Keratinocyte (primary cell): ENCODE measurements around the gene HSF5. TPM values are rescaled to one million over a fixed set of nuclear protein-coding genes. Genes with fewer than 3 reads are reported as not detected.

Source experiments
- DNase-seq: peaks from one replicate; pipeline ENCODE4 v3.0.0-alpha.2; 2011; ENCODE audit warnings: low read depth, missing footprints, low spot score
- FAIRE-seq: peaks from 2 replicates; lab custom pipeline; 2011; peaks lifted over from hg19 to GRCh38; lab: Jason Lieb, UNC
- H2AFZ ChIP-seq: 2 replicates; pipeline ENCODE4 v1.6.0; 2012; ENCODE audit warnings: low read length, control low read depth, inconsistent platforms; ENCODE audit not compliant: control insufficient read depth
- H3K27ac ChIP-seq: 2 replicates; pipeline ENCODE4 v1.5.1; 2011; ENCODE audit warnings: low read length; ENCODE audit not compliant: control insufficient read depth, insufficient read depth
- H3K27me3 ChIP-seq: 3 replicates; pipeline ENCODE4 v1.6.0; 2011; ENCODE audit warnings: low read length; ENCODE audit not compliant: control insufficient read depth, insufficient read depth; ENCODE audit errors: extremely low read depth
- H3K36me3 ChIP-seq, 2 experiments: 2 replicates in 1 of 2; 3 replicates in 1 of 2; pipeline ENCODE4 v1.5.1; 2011; ENCODE audit warnings: low read length in 2 of 2, mild to moderate bottlenecking in 1 of 2; ENCODE audit not compliant: control insufficient read depth in 2 of 2, insufficient read depth in 2 of 2; ENCODE audit errors: extremely low read depth in 1 of 2
- H3K4me1 ChIP-seq: 3 replicates; pipeline ENCODE4 v1.5.1; 2011; ENCODE audit warnings: low read length; ENCODE audit not compliant: control insufficient read depth, insufficient read depth; ENCODE audit errors: extremely low read depth
- H3K4me2 ChIP-seq: 3 replicates; pipeline ENCODE4 v1.6.0; 2011; ENCODE audit warnings: low read depth, low read length; ENCODE audit not compliant: control insufficient read depth, insufficient read depth; ENCODE audit errors: extremely low read depth
- H3K4me3 ChIP-seq, 3 experiments: fragments of 200-600 bp in 1 of 3; sonication (generic) in 1 of 3; 2 replicates in 2 of 3; 3 replicates in 1 of 3; pipeline ENCODE4 v1.5.1; 2011 to 2016; ENCODE audit warnings: low read length in 3 of 3, mild to moderate bottlenecking in 3 of 3, control low read depth in 2 of 3, inconsistent platforms in 1 of 3, low read depth in 1 of 3, mixed read lengths in 1 of 3, mixed run types in 1 of 3, moderate library complexity in 1 of 3; ENCODE audit not compliant: control insufficient read depth in 2 of 3, insufficient read depth in 2 of 3; ENCODE audit errors: extremely low read depth in 1 of 3
- H3K79me2 ChIP-seq: 2 replicates; pipeline ENCODE4 v1.6.0; 2012; ENCODE audit warnings: low read length; ENCODE audit not compliant: control insufficient read depth, insufficient read depth
- H3K9ac ChIP-seq: 3 replicates; pipeline ENCODE4 v1.6.0; 2011; ENCODE audit warnings: low read length; ENCODE audit not compliant: control insufficient read depth, insufficient read depth; ENCODE audit errors: extremely low read depth
- H3K9me1 ChIP-seq: 3 replicates; pipeline ENCODE4 v1.6.0; 2011; ENCODE audit warnings: low read length; ENCODE audit not compliant: control insufficient read depth, insufficient read depth; ENCODE audit errors: extremely low read depth
- H3K9me3 ChIP-seq: 2 replicates; pipeline ENCODE4 v1.5.1; 2012; ENCODE audit warnings: low read depth, low read length; ENCODE audit not compliant: control insufficient read depth
- H4K20me1 ChIP-seq: 3 replicates; pipeline ENCODE4 v1.6.0; 2011; ENCODE audit warnings: low read length; ENCODE audit not compliant: control insufficient read depth, insufficient read depth; ENCODE audit errors: extremely low read depth
- EZH2 ChIP-seq: IDR thresholded peaks from one replicate; pipeline ENCODE4 v1.6.1; 2012; ENCODE audit warnings: inconsistent platforms, mild to moderate bottlenecking, low read length, moderate library complexity
- dilution Hi-C: fragments of 300-500 bp; cut with MboI; formaldehyde crosslinking; loops from one replicate; pipeline ENCODE4 v1.7.0; 2020; ENCODE audit warnings: low sequenced_read_pairs; ENCODE audit not compliant: extremely low pct_ligation_motif_present
- polyA plus RNA-seq, 5 experiments: library from polyadenylated mRNA; depleted of rRNA in 3 of 5; stranded (reverse) in 3 of 5; stranded (forward) in 1 of 5; unstranded in 1 of 5; fragments of >200 nt; gene quantifications; 1 replicate in 1 of 5; 2 replicates in 3 of 5; 3 replicates in 1 of 5; pipeline versions ENCODE4 v1.2.1 to v1.2.3, GENCODE V29; 2011 to 2012; ENCODE audit warnings: missing spikeins in 2 of 5, low read depth in 1 of 5, low replicate concordance in 1 of 5
- TF ChIP-seq, protein P1 (sequence below), 3 experiments: IDR thresholded peaks in 1 of 3; conservative IDR thresholded peaks in 1 of 3; optimal IDR thresholded peaks in 1 of 3; 2 replicates in 2 of 3; 3 replicates in 1 of 3; pipeline versions ENCODE3 to v1.5.1; 2011; ENCODE audit warnings: low read length in 3 of 3, mild to moderate bottlenecking in 3 of 3, moderate library complexity in 2 of 3, control low read depth in 1 of 3, inconsistent platforms in 1 of 3; ENCODE audit not compliant: insufficient read depth in 2 of 3; ENCODE audit errors: extremely low read depth in 1 of 3

Gene HSF5
- polyA plus RNA-seq, 1 donor (not counting 4 experiments of a cell fraction or from before 2014, with no cell fraction given), result 0.01 TPM

DNA sequence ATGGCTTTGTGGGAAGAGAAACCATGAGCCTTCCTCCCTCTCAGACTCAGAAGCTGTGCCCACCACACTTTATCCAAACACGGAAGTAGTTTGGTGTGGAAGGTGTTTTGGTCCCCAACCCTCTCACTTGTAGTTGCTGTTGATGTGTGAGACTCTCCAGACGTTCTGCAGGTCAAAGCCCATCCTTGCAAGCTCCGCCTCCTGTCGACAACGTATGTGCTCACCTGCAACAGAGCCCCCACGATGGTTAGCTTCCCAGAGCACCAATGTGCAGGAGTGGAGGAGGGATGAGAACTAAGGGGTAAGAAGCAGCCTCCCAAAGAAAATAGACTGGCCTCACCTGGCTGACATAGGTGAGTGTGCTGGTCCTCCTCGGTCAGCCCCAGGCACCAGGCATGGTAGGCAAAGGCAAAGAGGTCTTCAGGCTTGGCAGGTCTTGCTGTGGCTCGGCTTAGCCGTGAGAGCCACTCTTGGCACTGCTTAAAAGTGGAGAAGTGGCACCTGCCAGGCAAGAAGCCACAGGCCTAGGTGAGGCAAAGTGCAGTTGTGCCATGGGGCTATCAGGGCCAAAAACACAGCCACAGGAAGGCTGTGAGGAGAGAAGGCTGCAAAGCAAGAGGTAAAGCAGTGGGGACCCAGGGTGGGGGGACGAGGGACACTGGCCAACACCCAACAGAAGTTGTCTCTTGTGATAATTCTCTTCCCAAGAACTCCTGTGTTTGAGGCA, 20.3 kb upstream of the HSF5 start:
- TF ChIP-seq EZH2, result no peak
- TF ChIP-seq, protein P1, sequence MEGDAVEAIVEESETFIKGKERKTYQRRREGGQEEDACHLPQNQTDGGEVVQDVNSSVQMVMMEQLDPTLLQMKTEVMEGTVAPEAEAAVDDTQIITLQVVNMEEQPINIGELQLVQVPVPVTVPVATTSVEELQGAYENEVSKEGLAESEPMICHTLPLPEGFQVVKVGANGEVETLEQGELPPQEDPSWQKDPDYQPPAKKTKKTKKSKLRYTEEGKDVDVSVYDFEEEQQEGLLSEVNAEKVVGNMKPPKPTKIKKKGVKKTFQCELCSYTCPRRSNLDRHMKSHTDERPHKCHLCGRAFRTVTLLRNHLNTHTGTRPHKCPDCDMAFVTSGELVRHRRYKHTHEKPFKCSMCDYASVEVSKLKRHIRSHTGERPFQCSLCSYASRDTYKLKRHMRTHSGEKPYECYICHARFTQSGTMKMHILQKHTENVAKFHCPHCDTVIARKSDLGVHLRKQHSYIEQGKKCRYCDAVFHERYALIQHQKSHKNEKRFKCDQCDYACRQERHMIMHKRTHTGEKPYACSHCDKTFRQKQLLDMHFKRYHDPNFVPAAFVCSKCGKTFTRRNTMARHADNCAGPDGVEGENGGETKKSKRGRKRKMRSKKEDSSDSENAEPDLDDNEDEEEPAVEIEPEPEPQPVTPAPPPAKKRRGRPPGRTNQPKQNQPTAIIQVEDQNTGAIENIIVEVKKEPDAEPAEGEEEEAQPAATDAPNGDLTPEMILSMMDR (optimal IDR thresholded peaks at IDR 0.05 in 1 of 3, IDR thresholded peaks at IDR 0.05 in 1 of 3, conservative IDR thresholded peaks at IDR 0.05 in 1 of 3; ENCODE audit: extremely low read depth in 1 of 3, insufficient read depth in 2 of 3, low read length in 3 of 3), result no peak
- dilution Hi-C loops, result no loop called here
- no peaks in the 10 kb centered on the region for H3K9me1 ChIP-seq

DNA sequence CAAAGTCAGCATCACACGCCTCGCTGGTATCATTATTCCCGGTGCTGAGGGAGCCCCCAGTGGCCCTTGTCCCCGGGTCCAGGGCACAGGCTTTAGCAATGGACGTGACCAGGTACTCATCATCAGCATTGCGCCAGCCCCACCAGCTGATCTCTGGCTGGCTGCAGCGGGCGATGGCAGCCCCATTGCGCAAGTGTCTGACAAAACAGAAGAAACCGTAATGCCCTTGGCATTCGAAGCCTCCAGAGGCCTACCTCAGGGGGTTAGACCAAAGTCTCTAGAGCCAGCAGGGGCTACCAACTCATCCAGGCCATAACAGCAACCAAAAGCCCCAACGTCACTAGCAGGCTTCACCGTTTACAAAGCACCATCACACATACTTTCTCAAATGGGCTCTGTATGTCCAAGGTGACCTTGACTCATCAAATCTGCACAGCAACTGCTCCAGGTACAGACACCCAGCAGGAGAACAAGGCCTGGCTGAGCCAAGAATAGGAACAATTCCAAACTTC, 19.0 kb upstream of the HSF5 start:
- peaks cover 31 to 40% of the 10 kb centered on the region in 2 experiments for H3K36me3 ChIP-seq
- TF ChIP-seq, protein P1 (optimal IDR thresholded peaks at IDR 0.05 in 1 of 3, IDR thresholded peaks at IDR 0.05 in 1 of 3, conservative IDR thresholded peaks at IDR 0.05 in 1 of 3; ENCODE audit: extremely low read depth in 1 of 3, insufficient read depth in 2 of 3, low read length in 3 of 3), result no peak

More for the DNA sequence above, 20.3 kb upstream of the HSF5 start:
- no peak overlapping the region for H3K4me2 ChIP-seq
- H3K36me3 ChIP-seq, result peaks cover 27 to 44% of the 10 kb centered on the region in 2 experiments
- no peak overlapping the region for H3K9ac ChIP-seq
- FAIRE-seq (no peak), DNase-seq (no peak)
- no peaks in the 10 kb centered on the region for H3K27me3 ChIP-seq
- H3K9me3 ChIP-seq, result no peaks in the 10 kb centered on the region
- no peak overlapping the region for H2AFZ ChIP-seq
- H3K4me1 ChIP-seq, result peaks cover 5% of the 10 kb centered on the region
- no peak overlapping the region for H3K4me3 ChIP-seq
- no peaks in the 10 kb centered on the region for H4K20me1 ChIP-seq
- no peak overlapping the region for H3K27ac ChIP-seq
- no peaks in the 10 kb centered on the region for H3K79me2 ChIP-seq

More for the DNA sequence above, 19.0 kb upstream of the HSF5 start:
- Histone ChIP-seq H3K79me2 (no peaks in the 10 kb centered on the region), H4K20me1 (no peaks in the 10 kb centered on the region), H3K4me1 (no peaks in the 10 kb centered on the region), H3K9ac (no peak overlapping the region), H3K27me3 (no peaks in the 10 kb centered on the region), H3K9me3 (no peaks in the 10 kb centered on the region), H3K9me1 (no peaks in the 10 kb centered on the region), H3K4me2 (no peak overlapping the region), H3K27ac (no peak overlapping the region), H2AFZ (no peak overlapping the region), H3K4me3 (no peak overlapping the region)
- dilution Hi-C loops, result no loop called here
- FAIRE-seq (no peak), DNase-seq (no peak)
